AG10803 (cell line): ENCODE results near the gene TTLL8.

Source experiments
- DNase-seq: peaks from one replicate; pipeline ENCODE4 v3.0.0; 2010; ENCODE audit warnings: low read depth
- H3K4me3 ChIP-seq: 2 replicates; pipeline ENCODE4 v1.5.1; 2011; ENCODE audit warnings: mild to moderate bottlenecking, low read length, control low read depth
- TF ChIP-seq, protein P1 (sequence below): conservative IDR thresholded peaks from 2 replicates; pipeline ENCODE4 v1.5.1; 2011; ENCODE audit warnings: mild to moderate bottlenecking, low read length, control low read depth, inconsistent platforms

Gene TTLL8

GRCh38 chr22:50010676-50011446 lies 47.2 kb downstream of the TTLL8 start:
- no peak for DNase-seq
- H3K4me3 ChIP-seq: no peak overlapping the region
- TF ChIP-seq, protein P1, sequence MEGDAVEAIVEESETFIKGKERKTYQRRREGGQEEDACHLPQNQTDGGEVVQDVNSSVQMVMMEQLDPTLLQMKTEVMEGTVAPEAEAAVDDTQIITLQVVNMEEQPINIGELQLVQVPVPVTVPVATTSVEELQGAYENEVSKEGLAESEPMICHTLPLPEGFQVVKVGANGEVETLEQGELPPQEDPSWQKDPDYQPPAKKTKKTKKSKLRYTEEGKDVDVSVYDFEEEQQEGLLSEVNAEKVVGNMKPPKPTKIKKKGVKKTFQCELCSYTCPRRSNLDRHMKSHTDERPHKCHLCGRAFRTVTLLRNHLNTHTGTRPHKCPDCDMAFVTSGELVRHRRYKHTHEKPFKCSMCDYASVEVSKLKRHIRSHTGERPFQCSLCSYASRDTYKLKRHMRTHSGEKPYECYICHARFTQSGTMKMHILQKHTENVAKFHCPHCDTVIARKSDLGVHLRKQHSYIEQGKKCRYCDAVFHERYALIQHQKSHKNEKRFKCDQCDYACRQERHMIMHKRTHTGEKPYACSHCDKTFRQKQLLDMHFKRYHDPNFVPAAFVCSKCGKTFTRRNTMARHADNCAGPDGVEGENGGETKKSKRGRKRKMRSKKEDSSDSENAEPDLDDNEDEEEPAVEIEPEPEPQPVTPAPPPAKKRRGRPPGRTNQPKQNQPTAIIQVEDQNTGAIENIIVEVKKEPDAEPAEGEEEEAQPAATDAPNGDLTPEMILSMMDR: no peak

- no peak overlapping the region for H3K4me3 ChIP-seq
- TF ChIP-seq, protein P1: no peak
- DNase-seq: no peak
Measured at GRCh38 chr22:50009765-50010675, 48.1 kb downstream of the TTLL8 start.

DNA sequence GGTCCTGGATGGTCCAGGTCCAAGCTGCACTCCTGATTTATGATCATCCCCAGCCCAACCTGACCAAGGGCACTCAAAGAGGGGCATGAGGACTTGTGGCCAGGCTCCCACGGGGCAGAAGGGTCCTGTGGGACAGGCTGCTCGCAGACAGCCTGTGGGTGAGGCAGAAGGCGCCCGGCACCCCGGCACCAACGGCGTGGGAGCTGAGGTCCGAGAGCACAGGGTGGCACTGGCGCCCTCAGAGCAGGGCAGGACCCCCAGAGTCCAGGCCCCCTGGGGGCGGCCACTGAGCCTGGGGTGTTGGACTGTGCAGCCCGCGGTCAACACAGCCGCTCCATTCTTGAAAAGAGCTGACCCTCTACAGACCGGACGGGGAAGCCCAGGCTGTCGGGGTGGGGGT lies 48.8 kb downstream of the TTLL8 start:
- no peak for DNase-seq
- TF ChIP-seq, protein P1: no peak
- no peak overlapping the region for H3K4me3 ChIP-seq

GRCh38 chr22:50008151-50009040 lies 49.7 kb downstream of the TTLL8 start:
- TF ChIP-seq, protein P1: no peak
- no peak for DNase-seq
- no peak overlapping the region for H3K4me3 ChIP-seq

GRCh38 chr22:50007057-50007511 lies 51.0 kb downstream of the TTLL8 start:
- TF ChIP-seq, protein P1: no peak
- H3K4me3 ChIP-seq: no peak overlapping the region

DNA sequence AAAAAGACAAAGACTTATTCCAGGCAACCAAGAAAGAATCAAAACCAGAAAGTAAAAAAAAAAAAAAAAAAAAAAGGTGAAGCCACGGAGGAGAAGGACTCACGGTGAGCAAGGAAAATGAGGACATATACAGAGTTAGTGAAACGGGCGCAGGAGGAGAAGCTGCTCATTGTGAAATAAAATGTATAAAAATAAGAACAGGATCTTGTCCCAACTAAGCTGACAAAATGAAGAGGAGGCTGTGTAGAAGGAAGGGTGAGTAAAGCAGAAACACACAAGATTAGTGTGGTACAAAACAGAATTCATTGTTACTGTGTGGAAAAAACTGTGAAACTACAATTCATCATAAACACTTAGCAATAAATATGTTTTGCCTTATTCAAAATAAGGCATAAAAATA lies 53.2 kb downstream of the TTLL8 start:
- TF ChIP-seq, protein P1: no peak
- no peak for DNase-seq
- no peak overlapping the region for H3K4me3 ChIP-seq

More at GRCh38 chr22:50007057-50007511, 51.0 kb downstream of the TTLL8 start:
- DNase-seq: no peak
